NOMO-1 (cell line): Measurements from ENCODE around the gene KIAA1586.

Source experiments
- DNase-seq, 2 experiments: peaks; one replicate each; lab custom pipeline; 2025; ENCODE audit not compliant: unreplicated experiment in 2 of 2; lab: John Stamatoyannopoulos, UW

Gene KIAA1586

GRCh38 chr6:57094689-57095088, 48.2 kb downstream of the KIAA1586 start:
- DNase-seq: no peak

- no peak for DNase-seq
Measured at GRCh38 chr6:57097596-57097995, 51.1 kb downstream of the KIAA1586 start.

GRCh38 chr6:57102976-57103375, 56.5 kb downstream of the KIAA1586 start:
- DNase-seq: no peak

GRCh38 chr6:57104336-57104735, 57.8 kb downstream of the KIAA1586 start:
- peak; percentile 62 to 72 for DNase-seq
